GM04503 (cell line): Measurements from ENCODE around the gene NSG2.

ENCODE experiments used
- DNase-seq: peaks from one replicate; pipeline ENCODE4 v3.0.0-alpha.2; 2012; ENCODE audit warnings: low read depth

NSG2 gene

GRCh38 chr5:174059247-174059646 is 13.7 kb downstream of the NSG2 start:
- DNase-seq, result no peak

DNA sequence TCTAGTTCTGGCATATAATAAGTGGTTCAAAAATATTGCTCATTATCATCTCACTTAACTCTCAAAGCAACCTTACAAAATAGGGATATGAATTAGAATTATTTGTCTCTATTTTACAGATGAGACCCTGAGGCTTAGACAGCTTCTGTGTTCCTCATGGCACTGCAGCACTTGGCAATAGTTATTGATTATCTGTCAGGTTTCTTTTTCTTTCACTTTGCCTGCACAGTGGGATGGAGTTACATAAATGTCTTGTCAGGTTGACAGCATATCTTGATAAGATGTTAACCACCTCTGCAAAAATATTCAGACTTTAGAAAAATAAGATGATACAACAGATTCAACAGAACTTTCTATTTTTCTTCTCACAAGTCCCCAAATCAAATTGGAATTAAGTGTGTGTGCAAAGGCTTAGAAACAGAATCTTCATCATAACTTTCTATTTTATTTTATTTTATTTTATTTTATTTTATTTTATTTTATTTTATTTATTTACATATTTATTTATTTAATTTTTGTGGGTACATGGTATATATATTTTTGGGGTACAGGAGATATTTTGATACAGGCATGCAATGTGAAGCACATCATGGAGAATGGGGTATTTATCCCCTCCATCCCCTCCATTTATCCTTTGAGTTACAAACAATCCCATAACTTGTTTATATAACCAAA is 17.7 kb downstream of the NSG2 start:
- no peak for DNase-seq

DNA sequence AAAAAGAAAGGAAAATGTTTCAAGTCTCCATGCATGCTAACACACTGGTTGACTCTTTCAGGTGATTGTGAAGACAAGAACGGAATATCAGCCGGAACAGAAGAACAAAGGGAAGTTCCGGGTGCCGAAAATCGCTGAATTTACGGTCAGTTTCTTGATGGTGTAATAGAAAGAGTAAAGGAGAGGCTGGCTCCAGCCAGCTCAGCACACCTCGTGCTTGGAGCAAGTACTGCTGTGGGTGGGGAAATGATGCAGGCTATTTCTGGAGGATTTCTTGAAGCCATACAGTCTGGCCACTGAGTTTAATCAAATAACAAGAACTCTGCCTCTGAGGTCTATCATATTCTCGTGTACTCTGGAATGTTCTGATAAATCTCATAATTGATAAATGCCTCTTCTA is 18.7 kb downstream of the NSG2 start:
- DNase-seq, result no peak

- DNase-seq, result no peak
These were observed 20.2 kb downstream of the NSG2 start for GRCh38 chr5:174065528-174066197.

DNA sequence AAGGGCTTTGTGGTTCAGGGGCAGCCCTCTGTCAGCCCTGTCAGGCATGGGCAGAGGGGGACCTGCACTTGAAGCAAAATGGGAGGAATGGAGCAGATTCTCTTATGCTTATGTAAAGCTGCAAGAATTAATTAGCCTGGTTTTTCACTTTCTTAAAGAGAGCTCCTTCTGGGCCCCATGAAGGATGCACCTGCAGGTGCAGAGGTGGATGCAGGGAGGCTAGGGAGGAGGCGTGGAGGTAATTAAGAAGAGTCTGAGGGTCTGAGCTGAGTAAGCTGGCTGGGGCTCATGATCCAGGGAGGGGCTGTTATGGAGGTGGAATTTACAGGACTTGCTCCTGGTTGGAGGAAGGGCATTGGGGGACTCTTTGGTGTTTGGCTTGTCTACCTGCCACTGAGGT is 22.0 kb downstream of the NSG2 start:
- no peak for DNase-seq

GRCh38 chr5:174071484-174071883 is 26.0 kb downstream of the NSG2 start:
- DNase-seq, result no peak

DNA sequence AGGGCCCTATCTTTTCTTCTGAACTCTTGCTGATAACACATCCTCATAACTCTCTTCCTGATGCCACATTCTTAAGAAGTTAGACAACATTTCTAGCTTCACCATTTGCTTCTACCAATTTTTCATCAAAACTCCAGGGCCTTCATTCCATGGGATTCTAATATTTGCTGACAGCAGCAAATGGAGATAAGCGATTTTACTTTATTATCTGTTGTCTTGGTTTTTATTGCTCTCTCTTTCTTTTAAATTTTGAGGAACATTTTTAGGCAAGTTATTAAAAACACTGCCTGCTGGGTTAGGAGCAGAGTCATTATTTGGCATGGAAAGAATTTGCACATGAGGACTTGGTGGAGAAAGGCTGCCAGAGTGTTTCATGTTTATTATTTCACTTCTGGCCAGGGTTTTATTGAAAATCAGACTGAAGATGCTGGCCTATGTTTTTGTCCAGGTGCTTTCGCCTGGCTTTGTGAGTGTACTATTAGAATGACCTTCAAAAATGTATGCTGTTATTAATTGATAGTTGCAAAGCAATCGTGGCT is 27.7 kb downstream of the NSG2 start:
- no peak for DNase-seq

DNA sequence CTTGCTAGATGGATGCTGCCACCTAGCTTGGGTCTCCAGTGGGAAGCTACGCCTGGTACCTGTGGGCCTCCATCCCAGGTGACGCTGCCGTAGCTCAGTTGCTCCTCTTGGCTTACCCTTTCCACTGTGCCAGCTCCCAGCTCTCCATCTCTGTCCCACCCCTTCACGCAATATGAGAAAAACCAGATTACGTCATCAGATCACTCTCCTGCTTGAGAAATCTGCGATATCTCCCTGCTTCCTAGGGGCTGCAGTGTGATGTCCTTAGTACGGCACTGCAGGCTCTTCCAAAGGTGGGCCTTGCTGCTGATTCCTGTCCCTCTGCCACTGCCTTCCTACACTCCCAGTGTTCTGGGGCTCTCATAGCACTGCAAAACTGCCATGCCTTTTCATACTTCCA is 28.9 kb downstream of the NSG2 start:
- no peak for DNase-seq

DNA sequence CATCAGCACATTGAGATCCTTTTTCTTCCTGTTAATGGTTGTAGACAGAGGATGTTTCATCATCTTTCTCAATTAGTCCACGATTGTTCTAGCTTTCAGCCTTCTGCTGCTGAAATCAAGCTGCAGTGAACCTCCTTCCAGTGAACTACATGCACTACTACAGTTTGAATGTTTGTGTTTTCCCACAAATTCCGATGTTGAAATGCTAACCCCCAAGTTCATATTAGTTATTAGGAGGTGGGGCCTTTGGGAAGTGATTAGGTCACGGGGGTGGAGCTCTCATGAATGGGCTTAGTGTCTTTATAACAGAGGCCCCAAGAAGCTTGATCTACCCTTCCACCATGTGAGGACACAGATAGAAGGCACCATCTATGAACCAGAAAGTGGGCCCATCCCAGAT is 32.9 kb downstream of the NSG2 start:
- no peak for DNase-seq

- no peak for DNase-seq
These were observed 36.8 kb downstream of the NSG2 start for GRCh38 chr5:174082286-174082685.

DNA sequence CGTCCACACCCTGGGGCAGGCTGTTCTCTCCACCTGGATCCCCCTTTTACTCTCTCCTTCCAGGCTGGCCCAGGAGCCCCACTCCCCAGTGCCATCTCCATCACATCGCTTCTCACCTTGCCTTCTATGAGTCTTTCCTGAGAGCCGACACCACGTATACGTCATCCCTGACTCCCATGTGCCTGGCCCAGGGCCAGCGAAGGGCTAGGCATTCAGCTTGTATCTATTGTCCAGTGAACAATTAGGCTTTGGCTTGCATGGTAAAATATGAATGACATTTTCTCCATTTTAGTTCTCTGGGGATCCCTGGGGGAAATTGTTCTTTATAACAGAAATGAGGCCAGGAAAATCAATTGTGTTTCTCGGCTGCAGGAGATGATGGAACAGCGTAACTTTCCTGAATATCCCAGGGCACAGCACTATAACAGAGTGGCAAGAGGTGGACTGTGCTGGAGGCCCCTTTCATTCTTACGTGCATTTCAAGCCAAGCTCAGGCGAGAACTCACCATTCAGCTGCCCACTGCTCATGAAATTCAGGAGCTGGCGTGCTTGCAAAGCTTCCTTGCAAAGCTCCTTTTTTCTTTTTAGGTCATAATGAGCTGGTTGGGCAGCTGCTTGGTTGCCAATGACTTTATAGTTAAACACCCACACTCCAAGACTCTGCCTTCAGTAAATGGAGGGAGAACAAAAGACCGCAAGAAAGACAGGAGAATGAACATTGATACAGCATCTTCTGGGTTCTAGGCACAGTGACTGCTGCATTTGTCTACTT is 37.7 kb downstream of the NSG2 start:
- no peak for DNase-seq

DNA sequence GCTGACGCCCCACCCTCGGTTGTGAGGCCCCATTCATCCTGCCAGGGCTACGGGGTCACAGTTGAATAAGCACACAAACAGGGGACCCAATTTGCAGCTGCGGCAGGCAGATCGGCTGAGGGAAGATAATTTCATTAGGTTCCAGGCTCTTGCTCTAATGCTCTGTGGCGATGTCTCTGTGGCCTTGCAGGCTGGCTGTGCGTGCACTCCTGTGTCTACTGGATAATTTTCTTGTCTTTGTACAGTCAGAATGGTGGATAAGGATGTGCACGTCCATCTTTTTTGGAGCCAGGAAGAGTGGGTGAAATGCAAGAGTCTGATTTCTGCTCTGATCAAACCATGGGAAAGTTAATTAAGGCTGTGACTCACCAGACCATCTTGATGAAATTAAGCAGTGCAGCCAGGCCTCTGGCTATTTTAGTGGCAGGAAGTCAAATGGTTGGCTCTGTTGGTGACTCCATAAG is 39.2 kb downstream of the NSG2 start:
- no peak for DNase-seq

- DNase-seq, result no peak
These were observed 41.2 kb downstream of the NSG2 start for GRCh38 chr5:174086751-174087150.

DNA sequence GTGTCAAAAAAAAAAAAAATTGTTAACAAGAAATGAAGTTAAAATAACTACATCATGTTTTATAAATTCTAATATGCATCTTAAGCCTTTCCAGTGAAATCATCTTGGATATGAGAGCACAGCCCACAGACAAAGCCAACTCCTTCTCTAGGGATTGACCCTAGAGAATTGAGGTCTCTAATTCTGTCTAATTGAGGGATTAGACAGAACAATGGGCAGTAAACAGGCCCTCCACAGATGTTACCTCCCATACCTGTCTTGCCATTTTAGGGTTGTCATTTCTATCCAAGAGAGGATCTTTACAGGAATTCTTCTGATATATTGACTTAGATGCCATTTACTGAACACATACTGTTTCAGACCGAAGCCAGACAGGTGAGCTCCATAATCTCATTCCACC is 42.3 kb downstream of the NSG2 start:
- no peak for DNase-seq

GRCh38 chr5:174090129-174090528 is 44.6 kb downstream of the NSG2 start:
- no peak for DNase-seq

DNA sequence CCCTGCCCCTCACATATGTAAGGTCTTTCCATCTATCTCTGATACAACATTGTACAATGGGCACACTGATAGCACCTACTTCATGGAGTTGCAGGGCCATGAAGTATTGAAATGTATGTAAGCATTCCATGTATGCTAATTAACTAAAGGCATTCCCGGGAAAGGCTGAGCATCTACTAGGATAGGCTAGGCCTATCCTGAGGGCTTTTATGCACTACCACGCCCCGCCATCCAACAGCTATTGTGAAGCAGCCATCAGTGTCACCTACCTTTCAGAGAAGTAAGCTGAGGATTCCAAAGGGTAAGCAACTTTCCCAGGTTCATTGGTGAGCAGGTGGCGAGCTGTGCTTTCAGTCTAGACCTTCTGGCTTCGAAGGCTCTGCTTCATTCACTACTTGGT is 47.6 kb downstream of the NSG2 start:
- no peak for DNase-seq

- DNase-seq, result no peak
These were observed 49.5 kb downstream of the NSG2 start for GRCh38 chr5:174094857-174095606.

- no peak for DNase-seq
These were observed 51.1 kb downstream of the NSG2 start for GRCh38 chr5:174096619-174097018.

- DNase-seq, result no peak
These were observed 52.1 kb downstream of the NSG2 start for GRCh38 chr5:174097486-174098185.

DNA sequence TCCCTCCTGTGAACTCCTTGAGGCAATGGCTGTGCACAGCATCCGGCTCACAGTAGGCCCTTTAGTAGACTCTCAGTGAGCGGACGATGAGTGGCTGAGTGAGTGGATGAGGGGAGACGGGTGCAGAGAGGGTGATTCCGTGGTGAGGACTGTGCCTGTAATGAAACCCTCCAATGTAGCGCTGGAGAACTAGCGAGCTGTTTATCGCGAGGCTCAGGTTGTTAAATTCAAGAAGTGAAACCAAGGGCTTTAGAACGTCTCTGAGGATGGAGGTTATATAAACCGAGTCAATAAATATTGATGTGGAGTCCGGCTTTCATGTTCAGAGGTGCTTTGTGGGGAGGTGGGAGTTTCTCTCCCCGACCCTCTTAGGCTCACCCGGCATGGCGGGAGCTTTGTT is 53.2 kb downstream of the NSG2 start:
- no peak for DNase-seq

DNA sequence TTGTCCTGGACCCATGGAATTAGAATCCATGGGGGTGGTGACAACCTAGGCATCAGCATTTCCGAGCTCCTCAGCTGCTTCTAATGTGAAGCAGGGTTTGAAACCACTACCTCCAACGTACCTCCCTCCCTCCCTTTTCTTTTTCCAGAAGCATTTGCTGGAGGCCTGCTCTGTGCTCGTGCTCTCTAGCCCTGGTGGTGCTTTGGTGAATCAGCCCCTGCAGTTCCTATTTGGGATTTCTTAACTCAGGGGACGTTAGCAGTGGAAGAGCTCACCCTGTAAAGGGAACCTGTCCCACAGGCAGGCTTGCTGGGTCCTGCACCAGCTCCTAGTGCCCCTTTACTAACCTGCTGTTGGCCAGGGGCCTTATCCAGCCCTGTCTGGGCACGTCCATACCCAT is 55.0 kb downstream of the NSG2 start:
- DNase-seq, result no peak
